NCI-H1105 treated with DMSO at 0.1 percent for 48 hours (cell line): ENCODE data around the gene THEM5.

Experiments used
- DNase-seq: peaks from one replicate; lab custom pipeline; 2025; lab: John Stamatoyannopoulos, UW

Gene THEM5

DNA sequence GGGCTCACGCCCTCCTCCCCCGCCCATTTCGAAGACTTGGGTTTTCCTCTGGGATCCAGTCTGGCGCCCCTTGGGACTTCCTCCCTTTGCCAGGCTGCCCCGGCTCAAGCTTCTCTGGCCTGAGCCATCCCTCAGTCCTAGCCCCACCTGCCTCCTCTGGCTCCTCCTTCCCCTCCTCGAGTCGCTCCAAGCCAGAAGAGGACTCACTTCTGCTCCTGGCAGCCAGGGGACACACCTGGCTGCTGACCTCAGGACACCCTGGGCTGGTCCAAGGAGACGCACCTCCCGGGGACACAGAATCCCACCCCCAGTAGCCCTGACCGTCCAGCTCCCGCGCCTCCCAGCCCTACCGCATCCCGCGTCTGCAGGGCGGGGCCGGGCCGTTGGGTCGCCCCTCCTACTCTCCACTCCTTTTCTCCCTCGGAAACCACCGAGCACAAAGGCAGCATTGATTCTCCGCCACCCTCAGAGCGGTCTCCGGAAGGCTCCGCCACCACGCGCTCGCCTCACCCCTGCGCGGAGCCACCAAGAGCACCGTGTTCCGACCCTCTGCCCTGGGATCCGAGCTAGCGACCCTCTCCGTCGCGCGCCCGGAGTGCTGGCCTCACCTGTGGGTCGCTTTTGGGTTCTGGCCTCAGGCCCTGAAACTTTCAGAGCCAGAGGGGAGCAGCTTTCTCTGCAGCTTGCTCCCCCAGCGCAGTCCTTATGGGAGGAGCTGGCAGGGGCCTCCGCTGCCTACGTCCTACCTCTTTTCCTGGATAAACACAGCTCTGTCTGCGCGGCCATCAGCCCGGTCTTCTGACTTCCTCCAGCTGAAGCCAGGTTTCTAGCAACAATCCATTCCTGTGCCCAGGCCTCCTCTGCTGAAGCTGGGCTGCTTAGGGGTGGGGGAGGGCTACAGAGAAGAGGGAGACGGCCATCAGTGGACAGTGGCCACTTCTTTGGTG is 13.8 kb downstream of the THEM5 start, which contains the start of gene C2CD4D:
C2CD4D (minus strand) TSS at position 364 of the 947 bp plus-strand sequence. CDS start 831 bp downstream, outside the sequence.
- peak; percentile 78 for DNase-seq

DNA sequence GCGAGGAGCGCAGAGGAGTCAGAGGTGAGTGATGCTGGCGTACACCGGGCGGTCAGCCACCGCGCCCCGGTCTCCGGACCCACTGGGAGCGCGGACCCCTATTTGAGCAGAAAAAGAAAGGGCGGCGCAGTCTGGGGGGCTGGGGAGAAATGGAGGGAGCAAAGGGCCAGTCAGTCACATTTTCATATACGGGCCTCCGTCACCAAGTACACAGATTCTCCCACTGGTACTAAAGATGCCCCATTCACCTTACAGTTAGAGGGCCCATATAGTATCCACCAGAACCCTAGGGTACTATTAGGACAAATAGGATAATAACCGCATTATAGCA is 14.5 kb downstream of the THEM5 start:
- DNase-seq: no peak

DNA sequence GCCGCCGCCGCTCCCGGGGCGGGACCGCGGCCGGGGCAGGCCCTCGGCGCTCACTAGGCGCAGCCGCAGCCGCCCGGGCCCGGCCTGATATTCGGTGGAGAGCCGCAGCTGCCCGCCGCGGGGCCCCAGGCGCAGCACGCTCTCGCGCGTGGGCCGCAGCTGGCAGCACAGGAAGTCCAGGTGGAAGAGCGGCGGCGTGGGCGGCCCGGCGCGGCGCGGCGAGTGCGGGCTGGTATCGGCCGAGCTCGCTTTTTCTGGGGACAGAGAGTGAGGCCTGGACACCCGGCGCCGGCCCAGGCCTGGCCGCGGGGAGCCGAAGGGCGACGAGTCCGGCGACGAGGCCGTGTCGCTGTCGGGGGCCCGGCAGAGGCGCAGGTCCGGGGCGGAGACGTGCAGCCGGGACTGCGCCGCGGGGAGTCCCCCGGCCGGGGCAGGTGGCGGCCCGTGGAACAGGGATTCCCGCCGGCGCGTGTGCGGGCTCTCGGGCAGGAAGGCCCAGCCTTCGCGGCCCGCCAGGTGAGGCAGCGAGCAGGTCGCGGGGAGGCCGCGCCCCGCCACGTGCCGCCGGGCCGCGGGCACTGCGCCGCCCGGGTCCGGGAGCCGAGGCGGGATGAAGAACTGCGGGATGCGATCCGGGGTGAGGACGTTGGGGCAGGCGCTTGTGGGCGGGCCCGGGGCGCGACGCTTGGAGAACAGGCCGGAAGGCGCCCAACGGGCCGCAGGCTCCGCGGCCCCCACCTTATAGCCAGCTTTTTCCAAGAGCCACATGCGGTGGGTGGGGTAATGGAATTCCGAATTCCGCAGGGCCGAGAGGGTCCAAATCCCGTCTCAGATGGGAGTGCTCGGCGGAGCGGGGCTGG is 15.1 kb downstream of the THEM5 start:
- DNase-seq: no peak

DNA sequence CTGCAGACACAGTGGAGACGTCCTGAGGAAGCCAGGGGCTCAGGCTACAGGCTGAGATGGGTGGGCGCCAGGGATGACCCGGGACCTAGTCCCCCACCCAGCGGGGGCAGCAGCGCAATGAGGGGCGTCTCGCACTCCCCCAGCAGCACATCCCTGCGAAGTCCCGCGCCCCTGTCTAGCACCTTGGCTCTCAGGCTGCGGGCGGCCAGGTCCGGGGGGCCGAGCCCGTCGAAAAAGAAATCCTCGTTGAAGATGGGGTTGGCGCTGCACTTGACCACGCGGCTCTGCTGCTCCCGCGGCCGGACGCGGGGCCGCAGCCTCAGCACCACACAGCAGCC is 15.7 kb downstream of the THEM5 start:
- DNase-seq: no peak

DNA sequence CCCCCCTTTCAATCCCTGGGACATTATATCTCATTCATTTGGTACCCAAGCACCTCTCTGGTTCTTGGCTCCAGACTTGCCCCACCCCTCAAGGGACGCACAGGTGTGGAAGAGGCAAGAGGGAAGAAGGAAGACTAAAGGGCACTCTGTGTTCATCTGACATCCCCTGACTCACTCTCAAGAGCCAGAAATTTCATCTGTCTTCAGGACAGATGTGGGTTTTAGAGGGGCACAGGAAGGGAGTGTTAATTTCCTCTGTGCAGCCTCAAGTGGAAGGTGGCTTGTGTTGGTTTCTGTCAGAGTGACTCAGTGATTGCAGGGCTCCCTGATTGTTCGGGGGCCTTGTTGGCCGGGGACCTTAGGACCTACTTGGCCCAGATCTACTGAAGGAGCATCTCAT is 16.3 kb downstream of the THEM5 start:
- no peak for DNase-seq

DNA sequence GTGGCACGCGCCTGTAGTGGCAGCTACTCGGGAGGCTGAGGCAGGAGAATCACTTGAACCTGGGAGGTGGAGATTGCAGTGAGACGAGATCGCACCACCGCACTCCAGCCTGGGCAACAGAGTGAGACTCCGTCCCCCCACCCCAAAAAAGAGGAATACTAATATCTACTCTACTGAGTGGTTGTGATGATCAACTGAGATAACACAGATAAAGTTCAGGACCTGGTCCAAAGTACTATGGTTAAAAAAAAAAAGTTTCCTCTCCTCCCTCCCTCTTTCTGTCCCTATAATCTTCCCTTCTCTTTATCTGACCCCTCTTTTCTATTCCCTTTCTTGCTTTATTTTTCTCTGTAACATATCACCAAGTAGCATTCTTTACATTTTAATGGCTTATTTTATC is 17.9 kb downstream of the THEM5 start:
- DNase-seq: no peak

DNA sequence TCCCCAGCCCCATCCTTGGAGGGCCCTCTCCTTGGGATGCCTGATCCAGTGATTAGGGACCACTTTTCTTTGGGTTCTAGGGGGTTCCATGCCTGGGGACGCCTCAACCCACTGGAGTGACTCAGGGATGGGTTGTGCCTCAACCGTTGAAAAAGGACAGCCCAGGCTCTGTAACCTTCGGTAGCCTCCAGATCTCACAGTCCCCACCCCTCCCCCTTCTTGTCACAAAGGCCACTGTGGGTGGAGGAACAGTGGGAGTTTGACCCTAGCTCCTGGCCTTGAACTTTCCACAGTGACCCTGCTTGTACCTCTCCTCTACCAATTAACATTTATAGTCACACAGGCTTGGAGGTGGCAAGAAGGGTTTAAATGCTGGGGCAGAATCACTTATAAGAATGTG is 19.3 kb downstream of the THEM5 start:
- no peak for DNase-seq

DNA sequence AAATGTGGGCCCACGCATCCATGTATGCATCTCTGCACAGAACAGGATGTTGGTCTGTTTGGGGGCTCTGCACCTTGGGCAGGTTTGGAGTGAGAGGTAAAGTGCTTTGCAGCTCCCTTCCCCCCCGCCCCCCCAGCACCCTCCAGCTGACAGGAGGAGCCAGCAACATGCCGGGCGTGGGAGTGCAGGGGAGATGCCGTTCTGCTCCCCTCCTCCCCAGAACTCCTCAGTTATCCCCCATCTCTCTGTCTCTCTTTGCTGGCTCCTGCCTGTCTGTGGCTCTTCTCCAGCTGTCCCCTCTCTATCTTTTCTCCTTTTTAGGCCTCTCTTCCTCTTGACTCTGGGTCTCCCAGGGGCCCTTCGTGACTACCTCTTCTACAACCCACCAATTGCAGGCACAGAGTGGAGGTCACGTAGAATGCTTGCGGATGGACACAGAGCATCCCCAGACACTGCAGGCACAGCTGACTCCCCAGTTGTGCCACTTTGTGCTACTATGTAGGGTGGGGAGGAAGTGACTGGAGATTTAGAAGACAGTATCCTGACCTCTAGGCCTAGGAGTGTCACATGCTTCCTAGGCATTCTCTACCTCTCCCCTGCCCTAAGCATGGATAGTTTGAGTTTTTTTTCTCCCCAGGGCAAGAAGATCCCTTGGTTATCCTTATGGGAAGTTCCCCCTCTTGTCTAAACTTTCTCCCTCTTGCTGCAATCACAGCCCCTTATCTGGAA is 20.2 kb downstream of the THEM5 start:
- DNase-seq: no peak

DNA sequence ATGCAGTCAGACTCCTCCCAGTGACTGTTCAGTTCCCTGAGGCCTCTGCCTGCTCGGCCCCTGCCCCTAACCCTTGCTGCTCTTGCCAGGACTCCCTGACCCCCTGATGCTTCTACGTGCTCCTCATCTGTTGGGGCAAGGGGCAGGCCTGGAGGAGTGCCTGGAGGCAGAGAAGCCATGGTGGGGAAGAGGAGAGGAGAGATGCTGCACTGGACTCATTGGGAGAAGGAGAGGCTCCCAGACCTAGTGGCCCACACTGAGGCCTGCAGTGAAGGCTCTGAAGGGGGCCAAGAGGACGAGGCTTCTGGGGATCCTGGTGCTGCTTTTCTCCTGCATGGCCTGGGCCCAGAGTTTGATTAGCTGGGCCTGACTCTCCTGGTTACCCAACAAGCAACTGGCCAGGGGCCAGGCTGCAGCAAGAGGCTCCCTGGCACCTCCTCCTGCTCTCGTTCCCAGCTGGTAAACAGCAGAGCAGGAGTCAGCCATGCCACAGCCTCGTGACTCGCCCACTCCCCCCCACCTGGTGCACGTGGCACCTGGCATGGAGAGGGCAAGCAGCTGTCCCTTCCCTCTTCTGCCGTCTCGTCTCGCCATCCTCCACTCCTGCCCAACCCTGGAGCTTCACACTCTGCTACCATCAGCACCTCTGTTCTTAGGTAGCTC is 21.1 kb downstream of the THEM5 start:
- peak; percentile 88 for DNase-seq

DNA sequence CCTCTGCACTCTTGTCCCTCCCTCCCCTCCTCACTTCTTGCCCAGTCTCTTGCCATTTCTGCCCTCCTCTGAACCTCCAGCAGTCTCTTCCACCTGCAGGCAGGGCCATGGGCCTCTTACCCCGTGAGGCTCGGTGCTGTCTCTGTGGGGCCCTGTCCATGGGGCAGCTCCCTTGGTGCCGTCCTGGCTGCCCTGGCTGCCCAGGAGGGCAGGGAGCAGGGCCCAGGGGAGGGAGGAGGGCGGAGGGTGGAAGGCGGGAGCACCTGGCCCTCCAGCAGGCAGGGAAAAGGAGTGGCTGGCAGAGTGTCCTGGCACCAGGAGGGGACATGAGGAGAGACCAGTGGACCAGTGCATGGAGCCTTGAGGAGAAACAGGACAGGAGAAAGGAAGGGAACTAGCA is 21.9 kb downstream of the THEM5 start, which contains the start of gene RORC:
RORC (minus strand) TSS at position 198 of the 400 bp plus-strand sequence; CDS start at position 160, 38 bp downstream.
- no peak for DNase-seq

DNA sequence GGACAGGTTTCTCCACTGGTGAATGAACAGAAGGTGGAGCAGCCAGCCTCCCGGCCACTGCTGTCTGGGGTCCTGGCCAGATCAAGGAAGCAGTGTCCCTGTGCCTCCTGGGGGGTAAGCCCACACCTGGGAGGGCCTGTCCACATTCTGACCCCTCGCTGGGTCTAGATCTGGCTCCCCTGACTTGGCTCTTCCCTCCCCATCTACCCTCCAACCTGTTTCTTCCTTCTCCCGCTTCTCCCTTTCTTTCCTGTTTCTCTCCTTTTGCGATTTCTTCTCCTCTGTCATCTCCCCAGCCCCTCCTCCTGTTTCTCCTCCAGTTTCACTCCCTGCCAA is 22.3 kb downstream of the THEM5 start:
- DNase-seq: no peak

DNA sequence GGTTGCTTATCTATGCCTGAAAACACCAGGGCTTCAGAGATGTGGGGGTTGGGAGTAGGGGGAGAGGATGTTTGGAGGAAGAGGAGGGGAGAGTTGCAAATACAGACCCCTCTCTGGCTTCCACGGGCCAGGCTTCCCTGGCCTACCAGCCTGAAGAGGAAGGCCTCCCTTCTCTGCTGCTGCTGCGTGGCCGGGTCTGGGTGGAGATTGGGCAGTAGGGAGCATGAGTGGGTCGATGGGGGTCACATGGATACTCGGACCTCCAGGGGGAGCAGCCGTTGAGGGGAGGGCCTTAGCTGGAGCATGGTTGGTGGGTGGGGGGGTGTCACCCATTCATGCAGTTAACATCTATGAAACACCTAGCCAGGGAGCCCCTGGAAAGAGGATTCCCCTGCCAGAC is 23.5 kb downstream of the THEM5 start:
- DNase-seq: no peak

DNA sequence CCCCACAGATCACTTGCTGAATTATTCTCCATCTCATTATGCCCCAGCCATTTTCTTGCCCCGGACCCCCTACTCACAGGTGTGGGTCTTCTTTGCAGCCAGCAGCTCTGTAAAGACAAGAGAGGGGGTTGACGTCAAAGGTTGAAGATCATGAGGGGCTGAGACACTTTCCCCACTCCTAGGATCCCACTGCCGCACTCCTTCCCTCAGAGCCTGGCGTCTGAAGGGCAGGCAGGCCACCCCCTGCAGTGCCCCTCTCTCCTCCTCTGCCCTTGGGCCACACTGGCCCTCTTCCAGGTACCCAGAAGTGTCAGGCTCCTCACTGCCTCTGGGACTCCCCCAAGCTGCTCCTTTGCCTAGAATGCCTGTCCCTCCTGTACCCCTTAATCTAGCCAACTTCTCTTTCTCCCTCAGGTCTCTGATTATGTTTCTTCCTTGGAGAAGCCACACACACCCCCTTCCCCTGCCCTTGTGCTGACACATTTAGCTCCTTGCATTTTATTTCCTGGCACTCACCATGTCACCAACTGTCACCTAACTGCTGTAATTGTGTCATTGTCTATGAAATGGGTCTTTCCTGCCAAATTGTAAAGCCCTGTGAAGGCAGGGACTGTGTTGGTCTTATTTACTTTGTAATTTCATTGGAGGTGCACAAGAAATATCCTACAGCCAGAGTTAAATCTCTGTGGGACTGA is 24.0 kb downstream of the THEM5 start:
- no peak for DNase-seq

DNA sequence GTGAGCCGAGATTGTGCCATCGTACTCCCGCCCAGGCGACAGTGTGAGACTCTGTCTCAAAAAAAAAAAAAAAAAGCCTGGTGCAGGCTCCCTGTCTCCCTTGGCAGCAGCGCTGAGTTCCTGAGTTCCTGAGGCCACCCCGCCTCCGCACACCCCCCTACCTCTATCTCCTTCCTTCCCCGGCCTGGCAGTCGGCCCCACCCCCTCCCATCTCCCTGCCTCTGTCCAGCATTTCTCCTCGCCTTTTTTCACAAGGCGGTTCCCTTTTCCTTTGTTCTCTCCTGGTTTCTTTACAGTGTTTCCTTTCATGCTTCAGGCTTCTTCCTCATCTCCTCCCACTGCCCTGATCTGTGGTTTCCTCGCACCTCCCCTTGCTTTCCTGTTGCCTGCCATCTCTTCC is 24.6 kb downstream of the THEM5 start:
- no peak for DNase-seq

DNA sequence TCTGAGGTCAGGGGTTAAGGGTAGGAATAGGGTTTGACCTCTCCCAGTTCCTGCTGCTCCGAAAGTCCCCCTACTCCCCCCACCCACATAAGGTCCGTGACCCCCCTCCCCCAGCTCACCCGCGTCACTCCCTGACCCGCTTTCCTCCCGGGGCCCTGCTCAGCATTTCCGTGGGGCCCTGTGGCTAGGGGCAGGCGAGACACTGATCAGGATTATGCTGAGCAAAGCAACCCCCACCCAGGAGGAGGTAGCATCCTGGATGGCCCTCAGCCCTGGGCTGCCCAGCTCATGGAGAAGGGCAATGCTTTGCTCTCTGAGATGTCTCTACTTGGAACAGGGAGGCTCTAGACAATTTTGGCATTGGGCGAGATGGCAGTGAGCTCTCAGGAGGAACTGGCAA is 25.7 kb downstream of the THEM5 start:
- no peak for DNase-seq

DNA sequence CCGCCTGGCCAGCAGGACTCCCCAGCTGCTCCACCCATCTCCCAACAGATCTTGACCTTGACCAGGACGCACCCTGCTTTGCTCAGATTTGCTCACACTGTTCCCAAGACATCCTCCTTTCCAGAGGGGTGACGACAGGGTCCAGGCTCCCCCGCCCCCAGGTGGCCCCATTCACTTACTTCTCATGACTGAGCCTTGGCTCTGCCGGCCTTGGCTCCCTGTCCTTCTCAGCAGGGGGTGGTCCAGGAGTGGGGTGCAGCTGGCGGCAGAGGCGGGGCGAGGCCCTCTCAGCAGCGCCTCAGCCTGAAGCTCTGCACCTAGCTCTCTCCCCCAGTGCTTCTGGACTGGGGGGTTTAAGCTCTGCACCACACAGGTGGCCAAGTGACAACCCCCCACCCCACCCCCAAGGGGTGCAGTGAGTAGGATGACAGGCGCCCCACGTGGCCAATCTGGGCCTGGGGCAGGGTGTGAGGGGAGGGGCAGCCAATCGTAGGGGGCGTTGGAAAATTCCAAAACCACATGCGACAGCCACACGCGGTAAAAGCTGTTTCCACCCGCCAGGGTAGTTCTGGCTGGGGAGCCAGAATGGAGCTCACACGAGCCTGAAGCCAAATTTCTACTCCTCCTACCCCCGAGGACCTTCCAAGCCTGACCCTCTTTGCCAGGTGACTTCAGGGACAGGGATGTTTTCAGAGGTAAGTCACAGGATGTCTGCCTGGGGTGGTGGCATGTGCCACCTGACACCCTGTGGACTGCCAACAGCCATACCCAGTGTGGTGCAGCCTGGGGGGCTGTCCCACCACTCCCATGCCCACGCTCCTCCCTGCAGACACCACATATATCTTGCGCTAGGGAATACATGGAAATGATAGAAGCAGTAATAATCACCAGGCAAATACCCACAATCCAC is 27.5 kb downstream of the THEM5 start:
- no peak for DNase-seq

DNA sequence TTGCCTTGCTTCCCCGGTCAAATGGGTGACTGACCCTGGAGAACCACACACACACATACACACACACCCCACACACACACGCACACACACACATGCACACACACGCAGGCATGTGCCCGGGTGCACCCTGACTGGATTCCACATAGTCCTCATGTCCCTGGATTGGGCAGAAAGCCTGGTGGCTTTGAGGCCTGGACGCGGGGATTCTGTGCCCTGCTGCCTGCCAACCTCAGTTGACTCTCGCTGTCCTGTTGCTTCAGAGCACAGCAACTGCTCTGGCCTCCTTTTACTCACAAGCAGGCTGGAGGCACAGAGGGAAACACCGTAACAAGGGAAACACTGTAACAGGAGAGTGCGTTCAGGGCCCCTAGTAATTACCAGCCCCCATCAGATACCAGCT is 28.3 kb downstream of the THEM5 start:
- DNase-seq: no peak

DNA sequence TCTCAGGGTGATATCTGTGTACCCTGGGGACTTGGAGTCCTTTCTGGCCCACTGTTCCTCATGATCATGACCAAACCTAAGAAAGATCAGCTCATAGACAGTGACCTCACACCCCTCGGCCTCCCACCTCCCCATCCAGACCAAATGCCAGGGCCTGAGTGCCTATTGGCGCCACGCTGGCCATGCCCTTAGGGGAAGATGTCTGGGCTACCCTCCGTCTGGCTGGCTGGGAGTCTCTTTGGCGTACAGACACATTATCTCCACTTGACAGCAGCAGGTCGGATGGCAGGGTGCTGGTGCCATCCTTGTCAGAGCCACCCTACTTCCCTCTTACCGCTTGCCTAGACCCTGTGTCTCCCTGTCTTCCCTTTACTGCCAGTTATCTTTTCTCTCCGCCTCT is 30.3 kb downstream of the THEM5 start:
- no peak for DNase-seq

DNA sequence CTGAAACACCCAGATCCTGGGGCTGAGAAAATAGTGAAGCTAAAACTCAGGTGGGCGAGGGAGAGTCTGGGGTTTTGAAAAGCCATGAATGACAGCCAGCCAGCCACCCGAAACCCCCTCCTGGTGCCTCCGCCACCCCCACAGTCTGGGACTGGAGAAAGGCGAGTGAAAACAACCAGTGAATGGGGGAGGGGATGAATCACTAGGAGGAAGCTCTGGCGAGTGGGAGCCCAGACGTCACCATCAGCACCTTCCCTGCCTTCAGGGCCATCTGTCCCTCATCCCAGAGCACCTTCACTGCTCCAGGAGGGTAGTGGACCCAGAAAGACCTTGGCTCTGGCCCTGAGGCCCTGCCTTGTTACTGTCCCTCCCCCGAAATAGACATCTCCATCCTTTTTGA is 31.1 kb downstream of the THEM5 start:
- no peak for DNase-seq

DNA sequence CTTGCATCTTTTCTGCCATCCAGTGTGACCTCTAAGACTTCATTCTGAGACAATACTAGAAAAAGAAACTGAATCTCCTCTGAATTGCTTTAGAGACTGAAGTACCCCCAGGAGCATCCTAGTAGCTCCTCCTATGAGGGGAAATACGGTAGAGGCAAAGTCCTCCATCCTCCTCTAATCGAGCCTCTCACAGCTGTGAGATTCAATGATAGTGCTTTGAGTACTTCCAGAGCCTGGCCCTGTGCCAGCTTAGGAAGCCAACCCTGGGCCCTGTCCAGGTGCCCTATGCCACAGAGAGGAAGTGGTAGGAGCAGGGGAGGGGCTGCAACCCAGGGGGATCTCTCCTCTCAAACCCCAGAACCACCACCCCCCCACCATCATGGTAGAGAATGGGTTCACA is 32.6 kb downstream of the THEM5 start:
- peak; percentile 89 for DNase-seq
